COLO668 (cell line): ENCODE measurements around the gene OSBPL6.
A peak's percentile ranks its signal among the peaks of the same experiment; 100 is the strongest.
"Not testable (repeated sequence)": the region's sequence is repeated elsewhere in the genome, so short reads cannot be mapped to it uniquely, and the experiment has no call there.

Experiments used
- DNase-seq: peaks from one replicate; lab custom pipeline; 2025; ENCODE audit not compliant: unreplicated experiment; lab: John Stamatoyannopoulos, UW

Gene OSBPL6

GRCh38 chr2:178295906-178296305, 101.6 kb downstream of the OSBPL6 start:
- no peak for DNase-seq

GRCh38 chr2:178296394-178297090, 102.2 kb downstream of the OSBPL6 start:
- no peak for DNase-seq

DNA sequence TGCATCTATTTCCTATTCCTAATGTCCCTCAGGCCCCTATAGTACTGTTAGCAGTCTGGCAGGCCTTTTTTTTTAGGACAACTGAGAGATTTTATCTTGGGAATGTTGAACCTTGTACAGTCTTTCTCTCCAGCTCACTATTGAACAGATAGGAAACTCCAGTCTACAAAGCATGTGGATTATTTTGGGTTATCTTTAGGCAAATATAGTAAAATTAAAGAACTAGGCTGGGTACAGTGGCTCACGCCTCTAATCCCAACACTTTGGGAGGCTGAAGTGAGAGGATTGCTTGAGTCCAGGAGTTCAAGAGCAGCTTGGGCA, 102.7 kb downstream of the OSBPL6 start:
- no peak for DNase-seq

- no peak for DNase-seq
Observed at GRCh38 chr2:178298785-178299212, 104.5 kb downstream of the OSBPL6 start.

DNA sequence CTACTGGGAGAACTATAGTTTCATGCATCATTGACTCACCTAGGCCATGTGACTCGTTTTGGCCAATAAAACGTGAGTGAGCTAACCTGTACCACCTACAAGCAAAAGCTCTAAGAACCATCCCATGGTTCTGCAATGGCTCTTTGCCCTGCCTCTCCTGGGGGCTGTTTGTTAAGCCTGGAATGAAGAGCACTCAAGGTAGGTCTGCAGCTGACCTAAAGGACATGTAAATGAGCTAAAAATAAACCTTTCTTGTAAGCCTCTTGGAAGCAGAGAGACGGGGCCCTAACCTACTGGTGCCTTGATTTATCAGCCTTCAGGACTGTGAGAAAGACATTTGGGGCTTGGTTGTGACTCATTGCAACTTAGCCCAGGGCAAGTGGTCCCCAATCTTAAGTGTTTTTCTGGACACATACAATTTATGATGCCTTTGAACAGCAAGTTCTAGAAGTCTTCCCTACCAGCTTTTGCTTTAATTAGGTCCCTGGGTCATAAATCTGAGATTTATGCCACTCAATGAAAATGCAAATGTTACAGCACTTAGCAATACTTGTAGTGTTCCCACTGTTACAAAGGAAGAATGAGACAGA, 107.4 kb downstream of the OSBPL6 start:
- no peak for DNase-seq

GRCh38 chr2:178304333-178304732, 110.0 kb downstream of the OSBPL6 start:
- DNase-seq, result no peak

GRCh38 chr2:178306352-178307073, 112.2 kb downstream of the OSBPL6 start:
- peak; percentile 44 for DNase-seq

DNA sequence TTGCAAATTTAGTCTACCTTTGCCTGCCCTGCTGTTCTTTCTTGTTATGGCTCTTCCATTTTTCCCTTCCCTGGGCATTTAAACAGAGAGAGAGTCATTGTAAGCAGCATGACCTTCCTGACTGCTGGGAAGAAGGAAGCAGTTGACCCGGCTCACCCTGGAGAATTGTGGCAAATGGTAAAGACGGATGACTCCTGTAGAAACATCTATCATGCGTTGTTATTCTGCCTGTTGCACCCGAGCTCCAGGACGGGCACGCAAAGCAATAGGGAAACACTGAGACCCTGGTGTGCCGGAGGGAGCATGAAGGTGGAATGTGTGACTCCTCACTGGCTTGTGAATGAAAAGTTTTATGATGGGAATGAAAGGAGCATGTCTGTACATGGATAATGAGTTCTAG, 113.3 kb downstream of the OSBPL6 start:
- DNase-seq, result no peak

DNA sequence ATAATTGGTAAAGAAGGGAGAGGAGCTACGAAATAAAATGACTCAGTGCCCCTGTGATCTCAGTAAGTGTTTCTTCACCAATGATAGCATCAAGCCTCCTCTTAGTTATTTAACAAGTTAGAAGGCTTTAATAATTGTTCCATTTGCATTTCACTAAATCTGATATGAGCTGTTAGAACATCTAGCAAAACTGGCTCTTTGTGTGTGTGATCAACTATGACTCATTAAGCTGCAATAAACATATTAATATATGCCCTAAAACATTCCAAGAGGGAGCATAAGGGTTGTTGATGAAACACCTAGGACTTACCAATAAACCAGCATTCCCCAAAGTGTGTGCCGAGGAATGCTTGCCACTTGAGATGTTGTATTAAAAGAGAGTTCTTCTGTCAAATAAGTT, 115.2 kb downstream of the OSBPL6 start:
- no peak for DNase-seq

GRCh38 chr2:178315078-178315477, 120.8 kb downstream of the OSBPL6 start:
- no peak for DNase-seq

DNA sequence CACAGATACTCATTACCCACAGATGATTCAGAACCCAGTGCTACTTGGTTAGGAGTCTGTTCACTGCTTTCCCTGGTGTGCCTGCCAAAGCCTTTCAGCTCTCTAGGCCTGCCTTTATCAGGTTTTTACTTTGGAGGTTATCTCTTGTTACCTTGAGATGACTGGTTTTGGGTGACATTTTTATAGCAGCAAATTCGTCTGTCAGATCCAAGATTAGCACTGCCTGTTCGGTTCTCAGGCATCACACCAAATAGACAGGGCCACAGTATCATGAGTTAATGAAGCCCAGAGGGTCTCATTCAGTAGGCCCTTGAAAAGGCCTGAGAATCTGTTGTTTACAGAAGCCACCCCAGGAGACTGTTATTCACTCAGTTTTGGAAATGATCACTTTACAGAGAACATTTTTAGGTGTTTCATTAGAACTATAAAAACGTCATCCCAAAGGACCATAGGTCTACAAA, 121.2 kb downstream of the OSBPL6 start:
- no peak for DNase-seq

DNA sequence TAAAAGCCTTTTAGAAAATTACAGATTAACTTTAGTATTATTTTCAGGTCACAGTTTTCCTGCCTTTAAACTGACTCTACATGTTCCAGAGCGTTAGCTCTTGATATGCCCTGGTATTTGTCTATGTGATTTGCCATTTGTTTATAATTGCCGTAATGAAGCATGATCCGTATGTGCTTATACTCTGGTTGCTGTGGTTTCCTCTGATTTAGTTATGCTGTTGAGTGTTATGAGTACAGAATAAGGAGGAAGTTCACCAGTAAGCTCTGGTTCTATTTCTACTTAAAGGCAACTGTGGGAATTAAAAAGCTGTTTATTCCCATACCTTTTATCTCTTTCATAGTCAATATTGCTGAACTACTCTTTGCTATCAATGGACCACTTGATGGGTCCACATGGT, 123.5 kb downstream of the OSBPL6 start:
- DNase-seq, result no peak

- peak; percentile 18 for DNase-seq
Observed at GRCh38 chr2:178320011-178320585, 125.8 kb downstream of the OSBPL6 start.

DNA sequence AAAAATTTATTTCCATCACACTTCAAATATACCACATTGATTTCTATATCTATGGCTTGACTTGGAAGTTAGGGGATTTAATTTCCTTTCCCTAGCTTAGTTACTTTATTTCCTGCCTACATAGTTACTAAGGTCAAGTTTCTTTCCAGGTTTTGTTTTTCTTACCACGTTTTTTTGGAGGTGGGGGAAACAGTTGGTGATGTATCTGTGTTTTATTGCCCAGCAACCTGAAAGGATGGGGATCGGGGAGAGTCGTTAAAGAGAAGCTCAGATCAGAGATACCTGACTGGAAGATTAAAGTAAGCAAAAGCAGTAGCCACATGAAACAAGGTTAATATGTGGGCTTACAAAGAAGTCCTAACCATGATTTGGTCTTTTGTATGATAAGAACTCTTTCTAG, 127.8 kb downstream of the OSBPL6 start:
- DNase-seq, result no peak

DNA sequence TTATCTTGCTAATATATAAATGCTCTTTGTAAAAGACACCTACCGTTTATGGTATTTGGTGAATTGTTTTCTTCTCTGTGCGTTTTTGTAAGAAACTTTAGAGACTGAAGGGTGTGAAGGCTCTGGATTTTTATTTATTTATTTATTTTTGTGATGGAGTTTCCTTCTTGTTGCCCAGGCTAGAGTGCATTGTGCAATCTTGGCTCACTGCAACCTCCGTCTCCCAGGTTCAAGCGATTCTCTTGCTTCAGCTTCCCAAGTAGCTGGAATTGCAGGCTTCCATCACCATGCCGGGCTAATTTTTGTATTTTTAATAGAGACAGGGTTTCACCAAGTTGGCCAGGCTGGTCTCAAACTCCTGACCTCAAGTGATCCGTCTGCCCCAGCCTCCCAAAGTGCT, 129.0 kb downstream of the OSBPL6 start:
- DNase-seq, result not testable (repeated sequence)

DNA sequence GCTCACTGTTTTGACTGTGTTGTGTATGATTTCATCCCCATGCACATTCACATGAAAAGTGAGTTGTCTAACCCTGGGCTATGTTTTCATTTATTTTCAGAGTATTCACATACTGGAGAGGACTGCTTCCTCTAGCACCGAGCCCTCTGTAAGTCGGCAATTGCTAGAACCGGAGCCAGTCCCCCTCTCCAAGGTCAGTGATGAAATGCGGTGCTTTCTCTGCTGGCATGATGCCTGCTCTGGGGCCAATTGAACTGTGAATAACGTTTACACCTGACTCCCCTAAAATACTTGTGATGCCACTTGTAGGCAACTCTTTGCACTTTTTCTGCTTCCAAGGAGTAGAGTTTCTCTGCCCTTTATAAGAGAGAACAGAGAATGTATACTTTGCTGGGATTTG, 129.8 kb downstream of the OSBPL6 start:
- no peak for DNase-seq

DNA sequence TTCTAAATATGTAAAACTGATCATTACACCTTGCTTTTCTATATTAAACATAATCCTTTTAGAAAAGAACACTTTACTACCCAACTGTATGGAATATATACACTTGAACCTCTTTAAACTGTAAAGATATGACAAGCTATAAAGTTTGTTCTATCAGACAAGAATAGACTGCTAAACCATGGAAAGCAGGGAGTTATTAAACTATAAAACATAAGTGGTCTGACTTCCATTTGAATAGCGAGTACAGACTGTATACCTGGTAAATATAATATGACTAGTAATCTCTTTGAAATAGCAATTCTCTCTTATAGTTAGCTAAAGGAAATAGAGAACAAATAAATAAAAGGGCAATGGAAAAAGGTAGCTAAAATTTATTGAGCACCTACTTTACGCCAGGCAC, 131.0 kb downstream of the OSBPL6 start:
- DNase-seq, result no peak

- no peak for DNase-seq
Observed at GRCh38 chr2:178327516-178327915, 133.2 kb downstream of the OSBPL6 start.

DNA sequence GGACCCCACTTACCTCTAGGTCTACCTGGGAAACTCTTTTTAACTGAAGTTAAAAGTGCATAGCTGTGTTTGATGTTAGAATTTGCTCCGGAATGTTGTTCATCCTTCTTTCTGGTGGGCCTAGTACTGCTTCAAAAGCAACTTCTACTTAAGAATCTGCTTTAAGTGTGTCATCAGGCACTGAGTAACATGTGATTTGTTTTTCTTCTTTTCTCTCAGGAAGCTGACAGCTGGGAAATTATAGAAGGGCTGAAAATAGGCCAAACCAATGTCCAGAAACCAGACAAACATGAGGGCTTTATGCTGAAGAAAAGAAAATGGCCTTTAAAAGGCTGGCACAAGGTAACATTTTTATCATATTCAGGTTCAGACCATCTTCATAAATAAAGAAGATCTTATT, 133.7 kb downstream of the OSBPL6 start:
- no peak for DNase-seq

- no peak for DNase-seq
Observed at GRCh38 chr2:178330175-178331017, 136.1 kb downstream of the OSBPL6 start.
